GM15510 (cell line): ENCODE measurements around the gene RDH12.

Experiments
- POLR2A ChIP-seq: IDR thresholded peaks from 3 replicates; pipeline ENCODE4 v1.6.1; 2011; ENCODE audit warnings: borderline replicate concordance; ENCODE audit not compliant: insufficient read length; ENCODE audit errors: extremely low read depth

Gene RDH12

DNA sequence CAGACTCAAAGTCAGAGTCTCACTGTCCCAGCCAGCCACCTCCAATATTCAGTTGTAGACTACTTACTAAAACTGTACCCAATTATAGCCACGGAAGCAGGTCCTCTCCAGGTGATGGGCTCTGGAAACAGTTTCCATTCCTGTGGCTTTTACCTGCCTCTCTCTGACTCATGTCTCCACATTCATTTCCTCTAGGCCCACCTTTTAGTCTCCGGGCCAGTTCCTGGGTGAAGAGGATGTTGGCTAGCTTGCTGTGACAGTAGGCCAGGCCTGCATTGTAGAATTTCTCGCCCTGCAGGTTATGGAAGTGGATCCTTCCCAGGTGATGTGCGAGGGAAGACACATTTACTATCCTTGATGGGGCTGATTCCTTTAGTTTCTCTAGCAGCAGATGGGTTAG lies 11.7 kb upstream of the RDH12 start:
- TF ChIP-seq POLR2A = no peak

DNA sequence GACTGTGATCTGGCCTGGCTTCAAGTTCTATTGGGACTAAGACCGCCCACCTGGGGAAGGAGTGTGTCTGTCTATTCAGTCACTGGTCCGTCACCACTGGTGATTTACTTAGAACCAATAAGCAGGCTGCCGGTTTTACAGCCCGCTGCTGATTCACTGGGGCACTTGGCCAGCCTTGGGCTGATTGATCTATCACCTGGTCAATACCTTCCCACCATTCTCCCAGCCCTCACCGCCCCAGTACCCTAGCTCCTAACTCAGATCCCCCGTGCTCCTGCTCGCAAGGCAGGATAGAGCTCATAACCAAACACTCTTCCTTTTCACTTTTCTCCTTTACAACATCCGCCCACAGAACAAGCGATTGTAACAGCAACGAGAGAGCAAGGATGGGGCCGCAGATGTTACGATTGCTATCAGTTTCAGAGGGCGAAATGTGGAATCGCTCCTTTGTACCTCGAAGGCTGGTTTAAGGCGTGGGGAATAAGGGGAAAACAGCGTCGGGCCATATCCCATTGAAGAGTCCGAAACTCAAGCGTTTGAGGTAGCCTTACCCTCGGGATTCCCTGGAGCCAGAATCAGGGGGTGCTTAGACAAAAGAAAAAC lies 6.8 kb upstream of the RDH12 start:
- peak; percentile 63 for TF ChIP-seq POLR2A

- peak; percentile 95 for TF ChIP-seq POLR2A
Measured at GRCh38 chr14:67695394-67695949, 6.2 kb upstream of the RDH12 start, which contains the start of gene RDH11. RDH11 (minus strand) TSS chr14:67695764; CDS start chr14:67695703, 61 bp downstream.

DNA sequence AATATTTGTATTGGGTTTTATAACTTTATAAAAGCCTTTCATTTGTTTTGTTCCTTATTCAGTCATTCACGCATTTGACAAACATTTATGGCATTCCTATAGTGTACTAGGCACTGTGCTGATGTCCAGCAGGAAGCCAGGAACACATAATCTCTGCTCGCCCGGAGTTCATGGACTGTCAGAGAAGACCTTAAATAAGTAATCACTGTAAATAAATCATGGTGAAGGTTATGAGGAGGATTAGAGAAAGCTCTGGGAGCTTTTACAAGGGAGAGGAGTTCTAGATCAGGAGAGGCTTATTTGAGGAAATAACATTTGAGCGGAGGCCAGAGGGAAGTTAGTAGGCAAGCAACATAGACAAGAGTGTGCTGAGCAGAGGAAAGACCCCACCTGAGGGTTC lies 4.7 kb upstream of the RDH12 start:
- TF ChIP-seq POLR2A = no peak

DNA sequence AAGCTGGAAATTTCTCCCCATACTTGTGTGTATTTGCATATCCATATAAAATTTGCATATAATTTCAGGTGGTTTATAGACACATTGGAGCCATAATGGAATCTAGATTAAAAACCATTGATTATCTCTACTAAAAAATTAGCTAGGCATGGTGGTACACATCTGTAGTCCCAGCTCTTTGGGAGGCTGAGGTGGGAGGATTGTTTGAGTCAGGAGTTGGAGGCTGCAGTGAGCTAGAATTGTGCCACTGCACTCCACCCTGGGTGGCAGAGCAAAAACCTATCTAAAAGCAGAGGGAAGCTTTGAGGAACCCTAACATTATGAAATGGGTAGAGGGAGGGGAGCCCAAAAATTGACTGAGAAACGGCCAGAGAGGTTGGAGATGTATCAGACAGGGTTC lies 3.5 kb upstream of the RDH12 start:
- no peak for TF ChIP-seq POLR2A

DNA sequence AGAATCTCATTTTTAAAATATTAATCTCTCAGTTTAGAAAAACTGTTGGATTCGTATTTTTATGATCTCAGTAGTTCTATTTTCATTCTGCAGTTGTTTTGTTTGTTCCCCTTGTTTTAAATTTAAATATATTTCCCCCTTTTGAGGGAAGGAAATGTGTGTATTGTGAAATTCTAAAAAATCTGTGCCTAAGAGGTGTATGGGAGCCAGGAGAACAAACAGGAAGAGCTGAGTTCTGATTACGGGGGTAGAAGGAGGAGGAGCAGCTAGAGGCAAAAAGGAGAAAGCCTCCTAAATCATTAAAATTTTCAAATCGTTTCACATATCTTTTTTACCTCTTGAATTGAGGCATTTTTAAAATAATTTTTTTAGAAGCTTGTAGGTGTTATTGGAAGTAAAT lies 2.3 kb downstream of the RDH12 start:
- no peak for TF ChIP-seq POLR2A

DNA sequence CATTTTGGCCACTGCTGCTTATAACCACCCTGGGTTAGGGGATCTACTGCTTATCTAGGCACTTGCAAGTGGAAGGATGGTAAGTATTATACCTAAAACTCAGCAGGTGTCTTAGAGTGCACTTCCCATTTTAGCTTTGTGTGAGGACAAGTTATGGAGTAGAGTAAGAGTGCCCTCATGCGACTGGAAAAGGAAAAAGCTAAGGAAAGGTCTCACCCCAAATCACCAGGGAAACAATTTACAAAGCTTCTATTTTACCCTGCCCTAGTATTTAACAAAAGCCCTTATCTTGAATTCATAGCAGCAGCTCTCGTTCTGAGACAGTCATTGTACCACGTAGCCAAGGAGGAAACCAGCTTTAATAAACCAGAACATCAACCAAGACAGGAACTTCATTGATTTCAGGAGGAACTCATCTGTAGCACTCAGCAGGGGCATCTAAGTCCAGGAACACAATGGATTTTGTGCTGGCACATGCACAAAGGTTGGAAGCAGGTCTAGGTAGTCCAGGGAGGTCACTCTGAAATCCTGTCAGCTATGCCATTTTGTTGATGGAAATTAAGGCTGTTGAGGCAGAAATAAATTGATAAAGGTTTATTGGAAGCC lies 2.9 kb downstream of the RDH12 start:
- no peak for TF ChIP-seq POLR2A

DNA sequence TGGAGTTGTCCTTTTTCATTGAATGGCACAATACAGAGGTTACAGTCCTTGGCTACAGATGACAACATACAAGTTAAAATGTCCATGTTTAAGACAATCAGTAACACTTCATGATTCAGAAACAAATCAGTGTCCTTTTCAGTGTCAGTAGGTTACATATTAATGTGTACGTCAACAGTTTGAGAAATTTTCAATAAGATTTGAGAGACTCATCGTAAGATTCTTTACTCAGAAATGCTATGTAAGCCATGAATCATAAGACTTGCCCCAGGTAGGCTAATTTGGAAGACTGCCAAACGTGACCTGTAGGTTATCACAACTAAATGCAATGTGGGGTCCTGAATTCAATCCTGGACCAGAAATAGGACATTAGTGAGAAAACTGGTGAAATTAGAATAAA lies 3.5 kb downstream of the RDH12 start:
- no peak for TF ChIP-seq POLR2A

- TF ChIP-seq POLR2A = no peak
Measured at GRCh38 chr14:67710209-67710608, 8.5 kb downstream of the RDH12 start.

DNA sequence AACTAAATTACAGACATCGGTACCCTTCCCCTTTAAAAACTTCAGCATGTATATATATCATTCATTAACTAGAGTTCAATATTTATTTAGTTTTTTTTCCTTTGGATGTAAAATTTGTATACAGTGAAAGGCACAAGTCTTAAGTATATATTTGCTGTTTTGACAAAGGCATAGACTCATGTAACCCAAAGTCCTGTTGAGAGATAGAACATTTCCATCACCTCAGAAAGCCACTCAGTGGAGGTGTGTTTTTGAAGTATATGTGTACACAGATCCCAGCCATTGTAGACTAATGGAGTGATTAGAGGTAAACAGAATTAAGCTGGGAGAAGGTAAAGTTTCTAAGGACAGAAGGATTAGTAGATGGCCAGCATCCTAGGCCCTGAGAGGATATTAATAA lies 15.4 kb downstream of the RDH12 start:
- no peak for TF ChIP-seq POLR2A

DNA sequence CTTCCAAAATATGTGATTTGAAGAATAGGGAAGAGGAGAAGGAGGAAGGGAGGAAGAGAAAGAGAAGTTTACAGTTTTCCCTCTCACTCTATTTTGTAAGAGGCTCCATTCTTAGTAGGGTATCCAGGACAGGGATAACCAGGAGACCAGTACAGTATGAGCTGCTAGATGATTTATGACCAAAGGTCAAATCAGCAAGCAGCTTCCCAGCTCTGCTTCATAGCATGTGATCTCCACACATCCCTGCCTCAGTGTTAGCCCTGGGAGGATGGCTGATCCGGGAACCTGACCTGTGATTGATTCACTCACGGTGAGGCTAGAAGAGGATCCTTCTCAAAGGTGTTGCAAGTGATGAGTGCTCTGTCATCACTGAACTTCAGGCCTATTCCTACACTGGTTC lies 16.6 kb downstream of the RDH12 start:
- TF ChIP-seq POLR2A = no peak

DNA sequence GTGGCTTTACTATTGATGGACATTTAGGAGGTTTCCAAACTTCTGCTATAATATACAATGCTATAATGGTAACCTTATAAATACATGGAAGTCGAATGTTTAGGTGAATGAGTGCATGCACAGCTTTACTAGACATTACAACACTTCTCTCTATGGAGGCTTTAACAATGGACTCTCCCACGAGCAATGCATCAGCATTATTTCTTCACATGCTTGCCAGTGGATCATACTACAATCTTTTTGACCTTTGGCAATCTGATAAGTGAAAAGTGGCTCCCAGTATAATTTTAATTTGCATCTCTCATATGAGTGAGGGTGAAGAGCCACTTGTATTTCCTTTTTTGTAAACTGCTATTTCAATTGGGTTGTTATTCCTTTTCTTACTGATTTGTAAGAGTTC lies 18.2 kb downstream of the RDH12 start:
- TF ChIP-seq POLR2A = no peak

DNA sequence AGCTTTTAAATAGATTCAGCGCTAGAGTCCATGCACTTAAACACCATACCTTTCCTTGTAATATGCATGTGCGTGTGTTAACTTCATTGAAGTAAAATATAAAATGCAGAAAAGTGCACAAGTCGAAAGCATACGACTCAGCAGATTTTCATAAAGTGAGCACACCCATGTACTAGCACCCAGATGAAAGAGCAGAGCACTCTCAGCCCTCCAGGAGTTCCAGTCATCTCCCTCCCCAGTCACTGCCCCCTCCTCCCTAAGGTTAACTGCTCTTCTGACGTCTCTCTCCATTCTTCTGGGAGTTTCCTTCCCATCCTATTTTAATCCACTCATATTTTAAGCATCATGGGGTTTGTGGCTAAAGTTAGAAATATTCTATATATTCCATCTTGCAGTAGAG lies 20.2 kb downstream of the RDH12 start:
- no peak for TF ChIP-seq POLR2A

GRCh38 chr14:67722293-67722692 lies 20.6 kb downstream of the RDH12 start:
- no peak for TF ChIP-seq POLR2A

GRCh38 chr14:67725171-67725570 lies 23.5 kb downstream of the RDH12 start:
- TF ChIP-seq POLR2A = no peak

- TF ChIP-seq POLR2A = no peak
Measured at GRCh38 chr14:67727361-67727760, 25.7 kb downstream of the RDH12 start.

DNA sequence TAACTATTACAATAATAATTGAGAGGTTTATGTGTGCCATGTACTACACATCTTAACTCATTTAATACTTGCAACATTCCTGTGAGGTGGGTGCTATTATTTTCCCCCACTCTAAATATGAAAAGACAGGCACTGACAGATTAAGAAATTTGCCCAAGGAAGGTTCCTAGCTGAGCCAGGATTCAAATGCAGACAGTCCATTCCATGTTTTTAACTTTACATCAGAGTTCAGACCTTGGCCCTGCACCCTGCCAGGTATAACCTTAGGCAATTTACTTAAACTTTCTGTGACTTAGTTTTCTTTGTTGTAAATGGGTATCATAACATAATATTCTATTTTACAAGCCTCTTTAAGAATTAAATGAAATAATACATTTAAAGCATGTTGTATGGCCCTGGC lies 26.6 kb downstream of the RDH12 start:
- TF ChIP-seq POLR2A = no peak

DNA sequence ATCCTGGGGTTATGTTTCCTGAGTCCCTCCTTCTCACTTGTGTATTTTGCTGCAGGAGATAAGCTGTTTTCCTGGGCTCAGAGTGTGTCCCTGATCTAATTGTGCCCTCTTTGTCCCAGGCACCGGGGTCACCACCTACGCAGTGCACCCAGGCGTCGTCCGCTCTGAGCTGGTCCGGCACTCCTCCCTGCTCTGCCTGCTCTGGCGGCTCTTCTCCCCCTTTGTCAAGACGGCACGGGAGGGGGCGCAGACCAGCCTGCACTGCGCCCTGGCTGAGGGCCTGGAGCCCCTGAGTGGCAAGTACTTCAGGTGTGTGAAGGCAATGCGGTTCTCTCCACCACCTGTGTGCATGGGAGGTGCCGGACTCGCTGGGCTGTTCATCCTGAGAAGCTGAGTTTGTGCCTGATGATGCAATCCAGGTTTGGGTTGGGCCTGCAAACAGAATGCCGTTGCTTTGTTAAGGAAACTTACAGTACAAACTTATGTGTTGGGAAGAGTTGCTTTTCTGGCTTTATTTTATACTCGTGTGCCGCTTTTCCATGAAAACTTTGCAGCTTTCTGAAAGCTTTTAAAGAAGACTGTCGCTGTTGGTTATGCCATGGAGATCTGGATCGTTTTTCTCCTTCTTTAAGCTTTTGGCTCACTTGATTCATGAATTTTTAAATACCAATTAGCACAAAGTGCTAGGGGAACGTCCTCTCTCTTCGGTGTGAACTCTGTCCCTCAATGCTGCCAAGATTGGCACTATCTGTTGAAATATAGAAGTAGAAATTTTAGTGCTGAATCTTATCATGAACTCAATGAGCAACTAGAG lies 27.6 kb downstream of the RDH12 start:
- no peak for TF ChIP-seq POLR2A
